ENCODE data around the gene ATP13A2.

The ATP13A2 gene, protein sequence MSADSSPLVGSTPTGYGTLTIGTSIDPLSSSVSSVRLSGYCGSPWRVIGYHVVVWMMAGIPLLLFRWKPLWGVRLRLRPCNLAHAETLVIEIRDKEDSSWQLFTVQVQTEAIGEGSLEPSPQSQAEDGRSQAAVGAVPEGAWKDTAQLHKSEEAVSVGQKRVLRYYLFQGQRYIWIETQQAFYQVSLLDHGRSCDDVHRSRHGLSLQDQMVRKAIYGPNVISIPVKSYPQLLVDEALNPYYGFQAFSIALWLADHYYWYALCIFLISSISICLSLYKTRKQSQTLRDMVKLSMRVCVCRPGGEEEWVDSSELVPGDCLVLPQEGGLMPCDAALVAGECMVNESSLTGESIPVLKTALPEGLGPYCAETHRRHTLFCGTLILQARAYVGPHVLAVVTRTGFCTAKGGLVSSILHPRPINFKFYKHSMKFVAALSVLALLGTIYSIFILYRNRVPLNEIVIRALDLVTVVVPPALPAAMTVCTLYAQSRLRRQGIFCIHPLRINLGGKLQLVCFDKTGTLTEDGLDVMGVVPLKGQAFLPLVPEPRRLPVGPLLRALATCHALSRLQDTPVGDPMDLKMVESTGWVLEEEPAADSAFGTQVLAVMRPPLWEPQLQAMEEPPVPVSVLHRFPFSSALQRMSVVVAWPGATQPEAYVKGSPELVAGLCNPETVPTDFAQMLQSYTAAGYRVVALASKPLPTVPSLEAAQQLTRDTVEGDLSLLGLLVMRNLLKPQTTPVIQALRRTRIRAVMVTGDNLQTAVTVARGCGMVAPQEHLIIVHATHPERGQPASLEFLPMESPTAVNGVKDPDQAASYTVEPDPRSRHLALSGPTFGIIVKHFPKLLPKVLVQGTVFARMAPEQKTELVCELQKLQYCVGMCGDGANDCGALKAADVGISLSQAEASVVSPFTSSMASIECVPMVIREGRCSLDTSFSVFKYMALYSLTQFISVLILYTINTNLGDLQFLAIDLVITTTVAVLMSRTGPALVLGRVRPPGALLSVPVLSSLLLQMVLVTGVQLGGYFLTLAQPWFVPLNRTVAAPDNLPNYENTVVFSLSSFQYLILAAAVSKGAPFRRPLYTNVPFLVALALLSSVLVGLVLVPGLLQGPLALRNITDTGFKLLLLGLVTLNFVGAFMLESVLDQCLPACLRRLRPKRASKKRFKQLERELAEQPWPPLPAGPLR

GRCh38 chr1:17011439-17012307 lies at the start of gene ATP13A2:
TSS of gene ATP13A2 (minus strand) at chr1:17011928. CDS start at chr1:17011738, 190 bp downstream.
- peak; percentile 60 for FAIRE-seq
- DNase-seq (ENCODE audit: insufficient read length, low spot score): peak; percentile 77

- no peak for DNase-seq (ENCODE audit: insufficient read length, low spot score)
Observed at GRCh38 chr1:17061486-17061885, 49.8 kb upstream of the ATP13A2 start.

DNA sequence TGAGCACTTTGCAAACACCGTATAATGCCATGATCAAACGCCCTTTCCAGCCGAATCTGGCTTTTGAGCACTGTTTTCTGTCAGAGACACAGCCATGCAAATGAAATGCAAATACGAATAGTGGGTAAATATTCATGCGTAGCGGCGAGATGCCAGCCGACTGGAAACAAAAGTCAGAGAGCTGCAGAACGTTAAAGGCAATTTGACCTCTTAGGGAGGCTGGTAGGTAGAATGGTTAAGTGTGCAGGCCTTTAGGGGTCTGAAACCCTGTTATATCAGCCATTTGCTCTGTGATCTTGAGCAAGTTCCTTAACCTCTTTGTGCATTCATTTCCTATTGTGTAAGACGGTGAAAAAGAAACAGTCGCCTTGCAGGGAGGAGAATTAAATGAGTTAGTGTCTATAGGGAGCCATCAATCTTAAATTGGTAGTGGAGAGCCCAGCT lies 48.6 kb upstream of the ATP13A2 start:
- FAIRE-seq (no peak), DNase-seq (ENCODE audit: insufficient read length, low spot score) (no peak)

More at GRCh38 chr1:17061486-17061885, 49.8 kb upstream of the ATP13A2 start:
- no peak for FAIRE-seq

DNA sequence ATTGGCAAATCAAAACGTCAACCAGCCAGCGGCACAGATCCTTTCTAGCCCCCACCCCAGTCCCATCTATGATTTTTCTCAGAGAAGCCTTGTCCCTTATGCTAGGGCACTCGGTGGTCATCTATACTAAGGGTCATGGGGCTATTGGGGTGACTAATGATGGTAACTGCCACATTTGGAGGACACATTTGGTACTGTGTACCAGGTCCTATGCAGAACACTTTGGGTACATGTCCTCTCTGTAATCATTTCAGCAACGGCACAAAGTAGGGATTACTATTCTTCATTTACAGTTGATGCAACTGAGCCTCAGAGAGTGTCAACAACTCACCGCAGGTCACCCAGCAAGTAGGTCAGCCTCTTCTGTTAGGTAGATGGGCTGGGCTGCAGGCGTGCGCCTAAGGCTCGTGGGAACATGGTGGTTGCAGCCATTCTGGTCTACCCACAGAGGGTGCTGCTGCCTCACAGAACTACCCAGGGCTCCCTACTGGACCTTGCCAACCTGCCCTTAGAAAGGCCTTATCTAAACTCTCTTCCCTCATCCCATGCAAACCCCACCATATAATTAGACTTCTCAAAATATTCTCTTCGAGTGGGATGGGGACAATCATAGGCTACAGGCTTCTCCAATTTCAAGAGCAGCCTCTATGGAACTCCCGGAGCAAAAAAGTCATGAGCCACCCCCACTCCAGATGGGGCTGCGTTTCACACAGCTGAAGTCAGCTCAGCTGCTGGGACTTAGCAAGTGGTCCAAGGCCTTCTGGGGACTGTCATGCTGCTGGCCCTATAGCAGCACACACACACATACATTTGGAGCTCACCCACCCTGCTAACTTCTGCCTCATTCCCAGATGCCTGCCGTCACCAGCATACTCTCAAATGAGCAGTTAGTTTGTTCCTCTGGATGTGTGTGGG lies 47.9 kb upstream of the ATP13A2 start:
- peak; percentile 72 for FAIRE-seq

DNA sequence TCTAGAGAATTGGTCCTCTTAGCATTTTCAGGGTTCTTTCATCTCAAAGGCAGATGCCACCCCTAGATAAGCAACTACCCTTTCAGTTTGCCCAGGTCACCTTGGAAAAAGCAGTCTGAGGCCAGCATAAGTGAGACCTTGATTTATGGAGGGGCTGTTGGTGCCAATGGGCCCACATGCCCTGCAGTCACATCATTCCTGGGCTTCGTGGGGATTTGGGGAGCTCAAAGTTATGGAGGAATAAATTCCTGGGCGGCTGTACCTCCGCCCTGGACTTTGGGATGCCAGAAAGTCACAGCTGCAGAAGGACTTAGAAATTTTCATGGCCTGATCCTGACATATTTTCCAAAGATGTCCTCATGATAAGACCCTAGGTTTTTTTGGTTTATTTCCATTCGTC lies 44.8 kb upstream of the ATP13A2 start:
- FAIRE-seq: no peak
- no peak for DNase-seq (ENCODE audit: insufficient read length, low spot score)

More for the DNA sequence above, 47.9 kb upstream of the ATP13A2 start:
- DNase-seq (ENCODE audit: insufficient read length, low spot score): peak; percentile 71

DNA sequence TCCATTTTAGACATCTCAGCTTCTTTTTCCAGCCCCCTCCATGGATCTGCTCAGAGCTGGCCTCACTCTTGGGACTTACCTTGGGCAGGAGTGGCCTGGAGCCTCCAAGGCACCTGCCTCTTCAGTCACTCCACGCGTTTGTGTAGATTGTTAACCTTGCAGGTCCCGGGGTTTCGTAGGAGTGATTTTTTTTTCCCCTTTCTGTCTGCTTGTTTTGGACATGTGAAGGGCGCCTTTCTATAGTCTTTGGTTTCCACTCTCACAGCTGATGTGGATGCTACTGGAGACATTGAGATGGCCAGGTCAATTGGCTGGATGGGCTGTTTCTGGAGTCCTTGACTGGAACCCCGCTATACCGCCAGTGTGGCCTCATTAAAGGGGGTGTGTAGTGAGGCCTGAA lies 44.1 kb upstream of the ATP13A2 start:
- FAIRE-seq (no peak), DNase-seq (ENCODE audit: insufficient read length, low spot score) (no peak)

DNA sequence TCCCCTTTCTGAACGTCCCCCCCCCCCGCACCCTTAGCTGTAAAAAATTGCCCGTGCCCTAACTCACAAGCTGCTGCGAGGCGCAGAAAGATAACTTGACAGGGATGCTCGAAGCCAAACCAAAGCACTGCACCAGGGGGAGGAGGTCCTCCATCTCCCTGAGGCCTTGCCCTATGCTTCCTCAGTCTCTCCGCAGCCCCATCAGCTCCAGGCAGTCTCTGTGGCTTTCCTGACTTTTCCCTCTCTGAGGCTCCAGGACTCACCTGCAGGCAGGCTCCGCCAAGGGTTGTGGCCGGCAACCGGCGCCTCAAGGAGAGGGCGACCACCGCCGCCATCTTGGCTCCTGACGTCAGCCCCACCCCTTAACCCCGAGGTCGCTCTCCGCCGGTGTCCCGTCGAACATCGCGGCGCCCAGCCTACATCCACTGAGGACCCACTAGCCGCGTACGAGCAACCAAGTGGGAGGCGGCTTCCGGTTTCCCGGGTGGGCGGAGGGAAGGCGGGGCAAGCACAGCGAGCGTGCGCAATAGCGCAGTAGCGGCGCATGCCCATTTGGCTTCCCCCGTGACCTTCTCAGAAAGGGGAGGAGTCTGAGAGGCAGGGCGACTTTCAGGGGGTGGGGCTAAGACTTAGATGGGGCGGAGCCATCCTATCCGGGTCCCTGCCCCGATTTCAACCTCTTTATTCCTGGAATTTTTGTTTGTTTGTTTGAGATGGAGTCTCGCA lies 42.1 kb upstream of the ATP13A2 start, which contains the start of gene SDHB:
Gene SDHB, minus strand, starts transcription at position 348 of the 726 bp plus-strand sequence. Its CDS starts 13 bp downstream, at position 335.
- DNase-seq (ENCODE audit: insufficient read length, low spot score) (peak; percentile 97), FAIRE-seq (peak; percentile 92)

GRCh38 chr1:17053086-17053684 lies 41.5 kb upstream of the ATP13A2 start:
- DNase-seq (ENCODE audit: insufficient read length, low spot score) (no peak), FAIRE-seq (no peak)

DNA sequence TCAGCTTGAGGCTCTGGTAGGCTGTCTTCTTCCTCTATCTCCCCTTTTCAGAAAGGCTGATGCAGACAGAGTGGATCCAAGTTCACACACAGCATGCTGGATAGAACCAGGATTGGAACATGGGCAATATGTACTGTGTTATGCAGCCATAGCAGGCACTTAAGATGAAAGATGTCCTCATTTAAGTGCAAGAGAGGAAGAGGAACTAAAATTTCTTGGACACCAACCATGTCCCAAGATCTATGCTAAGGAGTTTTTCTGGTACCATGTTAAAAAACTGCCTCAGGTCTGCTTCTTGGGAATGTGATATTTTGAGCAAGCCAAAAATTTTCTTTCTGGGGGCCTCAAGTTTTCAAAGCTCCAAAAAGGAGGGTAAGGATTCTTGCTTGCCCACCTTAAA lies 40.9 kb upstream of the ATP13A2 start:
- no peak for DNase-seq (ENCODE audit: insufficient read length, low spot score)
- FAIRE-seq: no peak

- FAIRE-seq: no peak
- no peak for DNase-seq (ENCODE audit: insufficient read length, low spot score)
Observed at GRCh38 chr1:17052038-17052437, 40.3 kb upstream of the ATP13A2 start.

DNA sequence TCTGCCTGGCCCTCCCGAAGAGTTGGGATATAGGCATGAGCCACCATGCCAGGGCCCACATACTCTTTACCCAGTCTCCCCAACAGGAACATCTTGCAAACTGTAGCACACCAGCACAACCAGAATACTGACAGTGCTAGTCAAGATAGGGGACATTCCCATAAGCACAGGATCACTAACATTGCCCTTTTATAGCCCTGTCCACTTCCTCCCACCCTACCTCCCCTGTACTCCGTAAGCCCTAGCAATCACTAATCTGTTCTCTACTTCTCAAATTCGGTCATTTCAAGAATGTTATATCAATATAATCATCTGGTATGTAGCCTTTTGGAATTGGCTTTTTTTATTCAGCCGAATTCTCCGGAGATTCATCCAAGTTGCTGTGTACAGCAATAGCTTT lies 36.2 kb upstream of the ATP13A2 start:
- no peak for FAIRE-seq
- DNase-seq (ENCODE audit: insufficient read length, low spot score): no peak

- no peak for FAIRE-seq
Observed at GRCh38 chr1:17046334-17046657, 34.6 kb upstream of the ATP13A2 start.

GRCh38 chr1:17045634-17046333 lies 34.1 kb upstream of the ATP13A2 start:
- DNase-seq (ENCODE audit: insufficient read length, low spot score): peak; percentile 54
- FAIRE-seq: no peak

More at GRCh38 chr1:17046334-17046657, 34.6 kb upstream of the ATP13A2 start:
- no peak for DNase-seq (ENCODE audit: insufficient read length, low spot score)

DNA sequence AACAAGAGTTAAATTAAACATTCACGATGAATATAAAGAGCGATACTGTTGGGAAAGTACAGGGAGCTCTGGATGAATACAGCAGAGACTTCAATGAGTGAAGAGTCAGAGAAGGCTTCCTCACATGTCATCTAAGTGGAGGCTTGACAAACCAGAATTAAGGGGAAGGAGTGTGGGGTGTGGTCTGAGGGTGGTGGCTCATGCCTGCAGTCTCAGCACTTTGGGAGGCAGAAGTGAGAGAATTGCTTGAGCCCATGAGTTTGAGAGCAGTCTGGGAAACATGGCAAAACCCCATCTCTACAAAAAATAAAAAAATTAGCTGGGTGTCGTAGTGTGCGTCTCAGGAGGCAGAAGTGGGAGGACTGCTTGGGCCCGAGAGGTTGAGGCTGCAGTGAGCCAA lies 33.4 kb upstream of the ATP13A2 start:
- DNase-seq (ENCODE audit: insufficient read length, low spot score) (no peak), FAIRE-seq (no peak)

DNA sequence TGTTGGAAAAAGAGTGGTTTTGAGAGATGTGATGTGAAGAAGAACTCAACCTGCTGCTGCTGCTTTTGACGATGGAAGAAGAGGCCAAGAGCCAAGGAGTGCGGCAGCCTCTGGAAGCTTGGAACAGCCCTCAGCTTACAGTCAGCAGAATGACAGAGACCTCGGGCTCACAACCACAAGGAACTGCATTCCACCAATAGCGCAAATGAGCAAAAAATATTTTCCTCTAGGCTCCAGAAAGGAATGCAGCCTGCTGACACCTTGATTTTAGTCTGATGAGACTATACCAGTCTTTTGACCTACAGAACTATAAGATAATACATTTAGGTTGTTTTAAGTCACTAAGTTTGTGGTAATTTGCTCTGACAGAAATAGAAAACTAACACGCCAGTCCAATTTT lies 31.9 kb upstream of the ATP13A2 start:
- no peak for DNase-seq (ENCODE audit: insufficient read length, low spot score)

GRCh38 chr1:17040135-17040534 lies 28.4 kb upstream of the ATP13A2 start:
- DNase-seq (ENCODE audit: insufficient read length, low spot score) (no peak), FAIRE-seq (no peak)

More for the DNA sequence above, 31.9 kb upstream of the ATP13A2 start:
- FAIRE-seq: no peak

GRCh38 chr1:17039522-17039921 lies 27.8 kb upstream of the ATP13A2 start:
- FAIRE-seq: no peak

More at GRCh38 chr1:17039522-17039921, 27.8 kb upstream of the ATP13A2 start:
- no peak for DNase-seq (ENCODE audit: insufficient read length, low spot score)
